GM19043 (cell line): Measurements from ENCODE around the gene TCFL5.
A peak's percentile ranks its signal among the peaks of the same experiment; 100 is the strongest.

ENCODE experiments used
- ATAC-seq: cut with Tn5 transposase; IDR thresholded peaks from one replicate; pipeline ENCODE4 v1.9.1; 2021; ENCODE audit warnings: low read depth; ENCODE audit not compliant: unreplicated experiment

TCFL5 gene

DNA sequence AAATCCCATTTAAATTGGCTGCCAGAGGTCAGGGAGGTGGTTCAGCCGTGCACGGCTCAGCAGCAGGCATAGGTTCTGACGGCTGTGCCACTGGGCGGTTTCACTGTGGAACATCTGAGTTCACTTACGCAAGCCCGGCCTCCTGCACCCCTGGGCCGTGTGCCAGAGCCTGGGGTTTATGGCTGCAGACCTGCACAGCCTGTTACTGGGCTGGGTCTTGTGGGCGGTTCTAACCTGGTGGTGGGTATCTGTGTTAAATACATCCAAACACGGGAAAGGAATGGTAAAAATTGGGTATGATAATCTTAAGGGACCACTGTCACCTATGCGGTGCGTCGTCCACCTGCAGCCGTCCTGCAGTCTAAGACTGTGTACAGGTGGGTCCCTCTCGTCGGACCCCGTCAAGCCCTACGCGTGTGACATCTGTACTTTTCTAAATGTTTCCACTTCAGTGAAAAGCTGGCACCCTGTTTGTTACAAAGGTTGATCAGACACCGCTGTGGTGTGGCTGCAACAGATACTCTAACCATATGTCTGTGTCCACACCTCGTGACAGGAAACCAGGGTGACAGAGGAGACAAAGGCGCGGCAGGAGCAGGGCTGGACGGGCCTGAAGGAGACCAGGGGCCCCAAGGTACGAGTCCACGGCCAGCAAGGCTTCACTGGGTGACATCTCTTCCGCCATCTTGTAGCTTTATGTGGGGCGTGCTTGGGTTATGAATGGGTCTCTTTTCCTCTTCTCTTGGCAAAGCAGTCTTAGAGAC lies 23.3 kb downstream of the TCFL5 start:
- peak; percentile 61 for ATAC-seq

DNA sequence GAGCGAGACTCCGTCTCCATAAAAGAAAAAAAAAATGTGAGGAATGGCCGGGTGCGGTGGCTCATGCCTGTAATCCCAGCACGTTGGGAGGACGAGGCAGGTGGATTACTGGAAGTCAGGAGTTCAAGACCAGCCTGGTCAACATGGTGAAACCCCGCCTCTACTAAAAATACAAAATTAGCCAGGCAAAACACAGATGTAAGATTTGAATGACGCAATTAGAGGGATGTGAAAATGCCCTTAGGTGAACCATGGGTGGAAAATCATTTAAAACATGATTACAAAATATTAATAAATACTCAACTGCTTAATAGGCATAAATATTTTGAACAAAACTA lies 23.9 kb downstream of the TCFL5 start:
- ATAC-seq = peak; percentile 14

DNA sequence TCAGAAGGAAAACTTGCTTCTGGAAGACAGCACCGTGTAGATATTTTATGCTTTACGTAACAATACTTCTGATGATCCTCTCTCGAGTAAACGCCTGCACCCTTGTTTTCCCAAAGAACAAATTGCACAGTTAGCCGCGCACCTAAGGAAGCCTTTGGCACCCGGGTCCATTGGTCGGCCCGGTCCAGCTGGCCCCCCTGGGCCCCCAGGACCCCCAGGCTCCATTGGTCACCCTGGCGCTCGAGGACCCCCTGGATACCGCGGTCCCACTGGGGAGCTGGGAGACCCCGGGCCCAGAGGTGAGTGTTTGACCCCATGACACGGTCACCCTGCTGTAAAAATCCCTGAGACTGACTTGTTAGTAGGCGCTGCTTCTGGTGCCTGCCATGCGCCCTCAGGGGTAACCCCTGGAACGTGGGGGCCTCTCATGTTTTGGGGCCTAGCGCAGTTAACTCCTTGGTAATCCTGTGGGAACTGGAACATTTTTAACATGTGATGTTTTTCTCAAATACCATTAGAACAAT lies 24.6 kb downstream of the TCFL5 start:
- ATAC-seq = no peak

DNA sequence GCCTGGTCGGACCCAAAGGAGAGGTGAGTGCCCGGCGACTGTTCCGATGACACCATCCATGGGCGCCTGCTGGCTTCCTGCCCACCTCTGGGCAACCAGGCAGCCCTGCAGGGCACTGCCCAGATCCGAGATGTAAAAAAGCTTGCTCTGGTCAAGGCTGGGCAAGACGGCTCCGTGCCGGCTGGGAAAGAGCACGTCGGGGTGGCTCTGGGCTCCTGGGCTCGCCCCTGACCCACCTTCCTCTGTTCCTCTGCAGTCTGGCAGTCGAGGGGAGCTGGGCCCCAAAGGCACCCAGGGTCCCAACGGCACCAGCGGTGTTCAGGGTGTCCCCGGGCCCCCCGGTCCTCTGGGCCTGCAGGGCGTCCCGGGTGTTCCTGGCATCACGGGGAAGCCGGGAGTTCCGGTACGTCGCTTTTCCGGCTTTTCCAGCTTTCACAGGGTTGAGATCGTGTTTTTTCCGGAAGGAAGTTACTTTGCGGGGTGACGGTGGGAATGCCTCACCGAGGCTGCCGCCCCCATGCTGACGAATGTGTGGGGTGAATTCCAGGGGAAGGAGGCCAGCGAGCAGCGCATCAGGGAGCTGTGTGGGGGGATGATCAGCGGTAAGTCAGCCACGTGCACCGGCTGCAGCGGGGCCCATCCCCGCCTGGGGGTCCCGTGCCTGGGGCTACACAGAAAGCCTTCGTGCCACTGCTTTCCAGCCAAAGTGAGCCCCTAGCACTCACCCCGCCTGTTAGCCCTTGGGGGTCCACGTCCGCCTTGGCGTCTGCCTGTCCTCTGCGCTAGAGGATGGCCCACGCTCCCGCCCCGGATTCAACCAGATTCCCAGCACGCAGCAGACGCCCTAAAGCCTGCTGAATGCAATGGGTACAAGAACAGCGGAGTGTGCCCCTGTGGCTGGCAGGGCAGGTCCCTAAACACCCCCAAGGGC lies 25.4 kb downstream of the TCFL5 start:
- ATAC-seq = no peak

DNA sequence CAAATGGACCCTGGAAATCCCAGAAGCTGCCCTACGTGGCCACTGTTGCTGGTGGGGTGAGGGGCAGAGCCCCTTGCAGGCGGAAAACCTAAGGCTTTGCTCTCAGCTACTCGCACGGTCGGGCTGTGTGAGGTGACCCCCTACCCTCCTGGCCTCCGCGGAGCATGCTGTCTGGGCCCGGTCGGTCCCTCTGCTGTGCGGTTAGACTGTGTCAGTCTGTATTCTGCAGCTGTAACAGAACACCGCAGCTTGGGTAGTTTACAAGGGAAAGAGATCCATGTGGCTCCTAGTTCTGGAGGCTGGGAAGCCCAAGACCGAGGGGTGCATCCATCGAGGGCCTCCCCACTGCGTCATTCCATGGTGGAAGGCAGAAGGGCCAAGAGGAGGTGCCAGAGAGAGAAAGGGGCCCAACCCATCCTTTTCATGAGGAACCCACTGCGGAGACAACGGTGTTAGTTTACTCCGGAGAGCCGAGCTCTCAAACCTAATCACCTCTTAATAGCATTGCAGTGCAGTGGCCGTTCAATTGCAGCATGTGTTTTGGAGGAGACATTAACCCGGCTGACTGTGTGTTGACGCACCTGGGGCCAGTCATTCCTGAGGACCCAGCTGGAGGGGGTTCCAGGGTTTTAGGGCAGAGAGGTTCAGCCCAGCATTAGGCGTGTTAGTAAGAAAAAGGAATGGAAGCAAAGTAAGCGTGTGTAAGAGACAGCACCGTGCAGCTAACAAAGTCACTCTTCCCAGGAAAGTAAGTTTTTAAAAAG lies 26.5 kb downstream of the TCFL5 start:
- no peak for ATAC-seq

DNA sequence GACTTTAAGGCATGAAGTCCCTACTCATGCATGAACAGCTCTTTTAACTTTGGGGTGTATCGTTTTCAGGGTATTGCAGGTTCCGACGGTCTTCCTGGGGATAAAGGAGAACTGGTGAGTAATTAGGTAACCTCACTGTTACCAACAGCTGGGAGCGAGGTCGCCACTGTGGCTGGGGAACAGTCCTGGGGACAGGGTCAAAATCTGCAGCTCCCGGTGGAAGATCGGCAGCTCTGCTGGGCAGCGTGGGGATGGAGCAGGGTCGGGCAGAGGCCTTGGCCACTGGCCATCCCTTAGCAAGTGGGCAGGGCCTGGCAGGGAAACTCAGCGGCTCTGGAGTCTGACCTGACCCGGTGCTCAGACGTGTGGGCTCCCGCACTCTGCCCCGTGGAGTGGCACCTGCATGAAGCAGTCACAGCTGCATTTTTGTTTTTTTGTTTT lies 28.7 kb downstream of the TCFL5 start:
- peak; percentile 39 for ATAC-seq

DNA sequence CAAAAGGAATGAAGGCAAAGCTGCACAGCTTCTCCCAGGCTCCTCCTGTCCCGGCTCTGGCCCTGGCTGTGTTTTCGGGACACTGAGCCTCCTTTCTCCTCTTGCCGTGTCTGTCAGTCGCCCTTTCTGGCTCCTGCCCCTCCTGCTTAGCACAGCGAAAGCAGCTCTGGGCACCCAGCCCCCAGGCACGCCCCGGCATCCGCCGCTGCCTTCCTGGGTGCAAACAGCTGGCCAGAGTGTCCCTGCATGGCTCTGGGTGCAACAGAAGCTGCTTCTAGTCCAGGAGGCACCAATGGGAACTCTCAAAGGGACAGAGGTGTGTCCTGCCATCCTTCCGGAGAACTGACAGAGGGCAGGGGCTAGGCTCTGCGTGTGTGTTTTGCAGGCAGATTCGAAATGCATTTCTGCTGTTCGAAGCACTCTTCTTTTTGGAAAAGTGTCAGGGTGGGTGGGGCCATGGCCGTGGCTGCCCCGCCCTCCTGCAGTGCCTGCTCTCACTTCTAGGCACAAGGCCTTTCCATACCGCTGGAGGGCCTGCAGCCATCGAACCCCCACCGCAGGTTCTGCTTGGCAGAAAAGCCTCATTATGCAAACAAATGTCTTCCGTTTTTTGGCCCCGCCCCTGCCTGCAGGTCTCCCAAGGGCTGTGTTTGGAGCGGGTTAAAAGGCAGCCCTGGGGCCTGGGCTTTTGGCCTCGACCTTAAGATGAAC lies 29.3 kb downstream of the TCFL5 start:
- peak; percentile 51 for ATAC-seq

DNA sequence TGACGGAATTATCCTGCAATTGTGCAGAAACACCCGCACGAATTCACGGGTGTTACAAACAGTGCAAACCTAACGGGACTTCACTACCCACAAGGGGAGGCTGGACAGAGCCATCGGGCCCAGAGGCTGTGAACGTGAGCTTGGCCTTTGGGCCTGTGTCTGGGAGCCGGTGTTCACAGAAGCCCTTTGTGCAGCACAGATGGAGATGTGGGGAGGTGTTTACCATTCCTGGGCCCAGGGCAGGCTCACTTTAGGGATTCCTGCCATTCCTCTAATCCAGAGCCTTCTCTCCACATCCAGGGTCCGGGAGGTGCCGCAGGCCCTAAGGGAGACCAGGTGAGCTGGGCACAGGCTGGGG lies 29.8 kb downstream of the TCFL5 start:
- no peak for ATAC-seq

DNA sequence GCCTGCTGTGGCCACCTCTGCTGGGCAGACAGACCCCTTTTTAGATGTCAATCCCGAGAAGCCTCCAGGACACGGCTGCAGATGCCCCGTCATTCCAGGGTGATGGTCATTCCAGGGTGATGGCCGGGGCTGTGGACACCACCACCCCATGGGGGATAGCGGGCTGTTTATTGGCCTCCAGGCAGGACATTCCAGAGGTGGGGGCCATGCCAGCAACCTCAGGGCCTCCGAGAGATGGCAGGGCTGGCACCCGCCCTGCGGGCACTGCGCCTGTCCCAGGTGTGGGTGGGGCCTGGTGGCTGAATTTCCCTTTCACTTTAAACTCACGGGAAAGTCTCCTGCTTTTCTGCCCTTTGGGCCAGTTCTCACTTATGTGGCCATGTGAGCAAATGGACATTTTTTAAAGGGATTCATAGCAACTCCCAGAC lies 30.2 kb downstream of the TCFL5 start:
- ATAC-seq = no peak

DNA sequence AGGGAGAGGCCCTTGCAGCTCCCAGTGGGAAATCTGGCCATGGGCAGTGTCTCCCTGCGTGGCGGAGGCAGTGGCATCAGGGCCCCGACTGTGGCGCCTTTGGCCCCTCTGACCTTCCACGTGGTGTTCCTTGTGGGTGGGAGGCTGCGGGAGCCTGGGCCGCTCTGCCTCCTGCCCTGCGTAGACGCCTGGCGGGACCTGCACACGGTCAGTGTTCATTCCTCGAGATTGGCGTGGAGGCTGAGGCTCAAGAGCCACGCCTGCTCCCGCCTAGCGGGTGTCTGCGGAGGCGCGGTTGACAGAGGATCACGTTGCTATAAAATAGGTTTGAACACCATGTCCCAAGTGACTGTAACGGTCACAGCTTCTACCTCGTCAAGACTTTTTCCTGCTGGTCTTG lies 30.8 kb downstream of the TCFL5 start:
- ATAC-seq = no peak

DNA sequence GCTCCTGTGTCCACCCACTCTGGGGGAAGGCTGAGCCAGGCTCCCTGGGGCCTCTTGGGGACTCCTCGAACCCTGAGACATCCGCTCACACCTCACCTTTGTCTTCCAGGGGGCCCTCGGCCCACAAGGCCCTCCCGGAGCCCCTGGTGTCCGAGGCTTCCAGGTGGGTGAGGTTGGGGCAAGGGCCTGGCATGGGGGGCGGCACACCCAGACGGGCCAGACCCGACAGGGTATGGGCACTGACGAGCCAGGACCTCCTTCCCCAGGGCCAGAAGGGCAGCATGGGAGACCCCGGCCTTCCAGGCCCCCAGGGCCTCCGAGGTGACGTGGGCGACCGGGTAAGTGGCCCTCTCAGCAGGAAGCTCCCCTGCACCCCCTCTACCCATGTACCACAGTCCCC lies 31.4 kb downstream of the TCFL5 start:
- no peak for ATAC-seq

DNA sequence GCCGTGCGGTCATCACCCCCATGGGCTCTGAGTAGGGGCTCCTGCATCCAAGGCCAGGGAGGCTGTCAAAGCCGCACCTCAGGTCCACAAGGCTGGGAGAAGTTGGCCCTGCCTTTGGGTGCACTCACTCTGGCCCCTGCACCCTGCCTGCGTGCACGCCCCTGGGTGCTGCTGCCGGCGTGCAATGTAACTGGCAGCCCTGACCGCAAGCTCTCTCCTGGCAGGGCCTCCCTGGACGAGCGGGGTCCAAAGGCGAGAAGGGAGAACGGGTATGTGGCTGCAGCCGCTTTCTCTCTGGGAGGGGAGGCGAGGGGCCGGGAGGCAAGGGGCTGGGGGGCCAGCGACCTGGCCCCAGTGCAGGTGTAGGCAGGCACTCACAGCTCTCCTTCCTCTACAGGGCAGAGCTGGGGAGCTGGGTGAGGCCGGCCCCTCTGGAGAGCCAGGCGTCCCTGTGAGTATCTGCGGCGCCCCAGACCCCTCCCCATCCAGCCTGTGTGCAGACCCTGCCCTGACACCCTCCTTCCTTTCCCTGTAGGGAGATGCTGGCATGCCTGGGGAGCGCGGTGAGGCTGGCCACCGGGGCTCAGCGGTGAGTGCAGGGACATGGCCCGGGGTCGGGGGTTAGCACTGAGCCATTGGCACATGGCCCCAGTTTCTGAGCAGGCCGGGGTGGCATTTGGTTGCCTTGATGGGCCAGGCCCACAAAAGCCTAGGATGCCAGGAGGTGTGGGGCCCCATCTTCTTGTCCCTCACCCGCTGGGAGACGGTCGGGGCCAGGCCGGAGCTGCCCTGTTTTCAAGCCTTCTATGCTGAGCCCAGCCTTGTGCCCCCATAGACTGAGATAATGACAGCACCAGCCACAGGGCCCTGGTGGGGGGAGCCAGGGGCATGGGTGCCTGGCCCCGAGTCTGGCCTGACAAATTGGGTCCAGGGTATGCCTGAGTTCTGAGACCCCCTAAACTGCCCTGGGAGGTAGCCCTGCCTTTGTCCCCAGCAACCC lies 32.1 kb downstream of the TCFL5 start:
- ATAC-seq = no peak

DNA sequence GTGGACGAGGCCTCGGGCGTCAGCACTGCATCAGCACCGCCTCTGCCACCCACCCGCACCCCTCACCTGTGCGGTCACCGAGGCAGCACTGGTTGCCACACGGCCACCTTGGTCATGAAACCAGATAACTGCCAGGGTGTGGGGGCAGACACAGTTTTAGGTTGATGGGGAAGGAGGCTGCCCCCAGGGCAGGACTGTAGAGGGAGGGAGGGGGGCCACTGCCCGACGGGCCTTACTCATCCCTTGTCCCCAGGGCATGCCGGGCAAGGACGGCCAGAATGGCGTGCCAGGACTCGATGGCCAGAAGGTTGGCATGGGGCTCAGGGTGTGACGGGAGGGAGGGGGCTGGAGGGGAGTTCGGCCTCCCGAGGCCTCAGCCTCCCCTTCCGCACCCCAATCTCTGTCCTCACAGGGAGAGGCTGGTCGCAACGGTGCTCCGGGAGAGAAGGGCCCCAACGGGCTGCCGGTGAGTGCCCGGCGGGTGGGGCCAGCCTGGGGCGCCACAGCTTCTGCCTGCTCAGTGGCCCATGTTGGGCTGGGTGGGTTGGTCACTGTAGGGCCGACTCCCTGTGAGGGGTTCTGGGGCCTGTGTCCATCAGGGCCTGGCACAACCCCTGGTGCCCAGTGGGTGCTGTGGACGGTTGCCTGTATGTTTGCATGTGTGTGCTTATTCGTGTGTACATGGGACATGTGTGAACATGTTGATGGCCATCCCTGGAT lies 33.0 kb downstream of the TCFL5 start:
- ATAC-seq = no peak

DNA sequence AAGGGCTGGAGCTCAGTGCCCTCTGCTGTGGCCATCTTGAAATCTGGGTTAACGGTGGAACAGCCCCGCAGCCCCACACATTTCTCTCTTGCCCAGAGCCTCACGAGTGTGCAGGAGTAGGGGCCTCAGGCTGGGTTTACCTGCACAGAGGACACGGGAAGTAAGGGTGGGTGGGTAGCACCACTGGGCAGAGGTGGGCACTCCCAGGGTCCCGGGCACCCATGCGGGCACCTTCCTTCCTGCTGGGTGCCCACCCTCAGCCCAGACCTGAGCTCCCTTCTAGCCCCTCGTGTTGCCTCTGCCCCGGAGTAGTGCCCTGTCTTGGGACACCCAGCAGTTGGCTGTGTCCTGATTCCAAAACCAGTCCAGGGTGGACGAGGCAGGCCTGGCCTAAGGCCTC lies 33.6 kb downstream of the TCFL5 start:
- no peak for ATAC-seq

DNA sequence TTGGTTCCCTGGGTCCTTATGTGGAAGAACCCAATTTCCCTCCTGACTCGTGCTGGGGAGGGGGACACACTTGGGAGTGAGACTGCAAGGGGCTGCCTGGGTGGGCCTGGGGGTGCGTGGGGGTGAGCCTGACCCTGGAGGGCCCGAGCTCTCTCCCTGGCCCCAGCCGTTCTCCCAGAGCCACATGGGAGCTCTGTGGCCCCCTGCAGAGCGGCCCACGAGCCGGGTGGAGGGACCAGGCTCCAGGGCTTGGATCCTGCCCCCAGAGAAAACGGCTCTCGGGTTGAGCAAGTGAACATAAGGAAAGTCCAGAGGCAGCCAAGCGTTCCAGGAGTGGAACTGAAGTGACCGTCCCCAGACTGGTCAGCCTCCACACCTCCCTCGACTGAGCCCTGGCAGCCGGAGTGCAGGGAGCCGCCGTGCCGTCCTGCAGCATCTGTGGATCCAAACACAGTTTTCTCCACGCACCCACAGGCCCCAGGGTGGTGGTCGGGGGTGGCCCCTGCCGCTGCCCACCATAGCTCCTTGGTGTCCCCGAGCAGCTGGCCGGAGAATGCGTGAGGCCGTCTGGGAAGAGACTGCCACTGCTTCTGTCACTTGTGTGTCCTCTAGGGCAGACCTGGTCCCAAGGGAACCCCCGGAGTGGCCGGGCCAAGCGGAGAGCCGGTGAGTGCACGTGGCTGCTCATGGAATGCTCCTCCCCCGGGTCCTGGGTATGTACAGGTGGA lies 34.1 kb downstream of the TCFL5 start:
- ATAC-seq = no peak

DNA sequence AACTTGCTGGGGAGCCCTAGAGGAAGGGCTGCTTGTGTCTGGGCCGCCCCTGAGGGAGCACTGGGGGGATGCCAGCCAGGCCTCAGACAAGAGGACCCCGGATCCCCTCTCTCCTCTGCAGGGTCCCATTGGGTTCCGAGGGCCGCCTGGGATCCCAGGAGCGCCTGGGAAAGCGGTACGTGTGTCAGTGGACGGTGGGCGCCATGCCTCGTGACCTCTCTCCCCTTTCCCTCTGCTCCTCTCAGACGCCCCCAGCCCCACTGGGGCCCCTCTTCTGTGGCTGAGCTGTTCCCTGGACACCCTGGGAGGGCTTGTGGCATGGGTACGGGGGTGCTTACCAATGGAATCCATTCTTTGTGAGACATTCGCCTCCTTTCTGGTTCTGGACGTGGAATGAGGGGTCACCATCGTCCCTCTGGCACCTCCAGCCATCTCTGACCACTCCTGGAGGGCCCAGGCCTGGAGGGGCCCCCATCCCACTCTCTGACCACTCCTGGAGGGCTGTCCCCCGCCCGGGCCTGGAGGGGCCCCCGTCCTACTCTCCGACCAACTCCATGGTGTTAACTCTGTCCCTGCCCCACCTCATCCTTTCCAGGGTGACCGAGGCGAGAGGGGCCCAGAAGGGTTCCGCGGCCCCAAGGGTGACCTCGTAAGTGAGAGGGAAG lies 34.8 kb downstream of the TCFL5 start:
- no peak for ATAC-seq

DNA sequence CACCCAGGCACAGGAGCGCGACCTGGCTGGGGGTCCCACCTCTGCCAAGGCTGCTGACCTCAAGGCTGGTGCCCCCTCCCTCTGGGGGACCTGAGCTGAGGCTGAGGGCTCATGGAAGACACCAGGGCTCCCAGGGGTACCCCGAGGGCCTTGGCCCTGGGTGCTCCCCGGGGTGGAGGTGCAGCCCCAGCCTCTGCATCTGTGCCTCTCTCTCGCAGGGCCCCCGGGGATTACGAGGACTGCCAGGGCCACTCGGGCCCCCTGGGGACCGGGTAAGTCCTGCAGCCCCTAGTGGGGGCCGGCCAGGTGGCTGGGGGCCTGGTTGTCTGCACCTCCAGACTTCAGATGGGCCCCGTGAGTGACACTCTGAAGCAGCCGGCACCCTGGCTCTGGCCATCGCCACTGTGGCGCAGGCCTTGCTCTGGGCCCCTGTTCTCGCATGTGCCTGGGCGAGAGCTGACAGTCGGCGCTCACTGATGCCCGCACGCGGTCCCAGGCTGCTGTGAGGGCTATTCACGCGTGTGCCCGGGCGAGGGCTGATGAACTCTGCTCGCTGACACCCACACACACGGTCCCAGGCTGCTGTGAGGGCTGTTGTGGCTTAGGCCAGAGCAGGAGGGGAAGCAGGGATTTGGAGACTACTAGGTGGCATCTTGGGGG lies 35.5 kb downstream of the TCFL5 start:
- no peak for ATAC-seq
